ENCODE results near the gene CCNY. TPM values are rescaled to one million over a fixed set of nuclear protein-coding genes. Genes with fewer than 3 reads are reported as not detected.
A peak's percentile ranks its signal among the peaks of the same experiment; 100 is the strongest.

The CCNY gene
- polyA plus RNA-seq, 1 donor: 55.2 TPM

DNA sequence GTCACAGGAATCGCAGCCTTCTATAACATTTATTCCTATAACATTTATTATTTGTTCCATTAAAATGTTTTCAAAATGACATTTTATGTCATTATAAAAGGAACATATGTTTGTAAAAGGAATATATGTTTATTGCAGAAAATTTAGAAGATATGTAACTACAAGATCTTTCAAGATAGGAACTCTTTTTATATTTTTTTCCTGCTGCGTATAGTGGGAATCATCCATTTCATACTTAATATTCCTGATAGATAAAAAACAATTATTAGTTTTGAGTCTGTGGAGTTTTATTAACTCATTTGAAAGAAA lies 55.6 kb downstream of the CCNY start:
- WGBS (ENCODE audit: insufficient coverage, low lambda C conversion rate): 100% methylated on average over 1 of the region's 2 CpGs
- DNase-seq: no peak
- H3K4me3 ChIP-seq (ENCODE audit: low read length): no peak overlapping the region
- H3K4me1 ChIP-seq (ENCODE audit: control insufficient read depth, insufficient read depth, low read length): peaks cover 8% of the 10 kb centered on the region
- H3K27me3 ChIP-seq (ENCODE audit: control insufficient read depth, insufficient read depth, low read length): no peaks in the 10 kb centered on the region
- H3K27ac ChIP-seq (ENCODE audit: low read length): no peak overlapping the region
- no peaks in the 10 kb centered on the region for H3K36me3 ChIP-seq (ENCODE audit: control insufficient read depth, insufficient read depth, low read length)
- peaks cover 11% of the 10 kb centered on the region for H3K9me3 ChIP-seq (ENCODE audit: control insufficient read depth, low read depth, low read length)

DNA sequence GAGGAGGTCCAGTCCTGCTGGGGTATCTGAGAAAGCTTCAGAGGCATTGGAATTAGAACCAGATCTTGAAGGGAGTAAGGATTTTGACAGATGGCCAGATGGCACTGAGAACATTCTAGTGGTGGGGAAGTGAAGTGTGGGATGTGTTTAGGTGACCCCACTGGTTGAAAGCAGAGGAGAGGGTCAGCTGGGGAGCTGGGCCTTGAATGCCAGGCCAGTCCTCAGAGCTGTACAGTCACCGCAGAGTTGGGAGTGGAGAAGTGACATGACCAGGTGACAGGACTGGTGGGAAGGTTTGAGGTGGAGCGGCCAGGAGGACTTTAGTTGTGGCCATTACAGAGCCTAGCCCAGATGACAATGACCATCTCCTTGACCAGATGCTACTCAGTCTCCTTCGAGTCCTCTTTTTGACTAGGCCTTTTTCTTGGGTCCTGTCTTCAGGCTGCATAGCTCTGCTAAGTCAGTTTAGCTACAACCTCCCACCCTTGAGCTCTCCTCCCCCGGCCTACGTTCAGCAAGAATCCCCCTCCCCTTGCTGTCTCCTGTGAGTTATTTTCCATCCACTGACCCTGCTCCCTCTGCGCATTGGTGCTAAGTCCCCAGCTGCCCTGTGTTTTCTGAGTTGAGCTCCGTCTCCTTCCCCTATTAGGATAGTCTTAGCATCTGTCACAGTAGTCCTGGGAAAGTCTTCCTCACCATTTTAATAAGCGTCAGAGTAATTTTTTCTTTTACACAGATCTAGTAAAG lies 56.3 kb downstream of the CCNY start:
- 100% methylated on average over 1 of the region's 8 CpGs for WGBS (ENCODE audit: insufficient coverage, low lambda C conversion rate)
- no peaks in the 10 kb centered on the region for H3K27me3 ChIP-seq (ENCODE audit: control insufficient read depth, insufficient read depth, low read length)
- H3K9me3 ChIP-seq (ENCODE audit: control insufficient read depth, low read depth, low read length): peaks cover 11% of the 10 kb centered on the region
- no peaks in the 10 kb centered on the region for H3K36me3 ChIP-seq (ENCODE audit: control insufficient read depth, insufficient read depth, low read length)
- no peak overlapping the region for H3K4me3 ChIP-seq (ENCODE audit: low read length)
- no peak overlapping the region for H3K27ac ChIP-seq (ENCODE audit: low read length)
- no peak for DNase-seq
- H3K4me1 ChIP-seq (ENCODE audit: control insufficient read depth, insufficient read depth, low read length): peaks cover 9% of the 10 kb centered on the region

DNA sequence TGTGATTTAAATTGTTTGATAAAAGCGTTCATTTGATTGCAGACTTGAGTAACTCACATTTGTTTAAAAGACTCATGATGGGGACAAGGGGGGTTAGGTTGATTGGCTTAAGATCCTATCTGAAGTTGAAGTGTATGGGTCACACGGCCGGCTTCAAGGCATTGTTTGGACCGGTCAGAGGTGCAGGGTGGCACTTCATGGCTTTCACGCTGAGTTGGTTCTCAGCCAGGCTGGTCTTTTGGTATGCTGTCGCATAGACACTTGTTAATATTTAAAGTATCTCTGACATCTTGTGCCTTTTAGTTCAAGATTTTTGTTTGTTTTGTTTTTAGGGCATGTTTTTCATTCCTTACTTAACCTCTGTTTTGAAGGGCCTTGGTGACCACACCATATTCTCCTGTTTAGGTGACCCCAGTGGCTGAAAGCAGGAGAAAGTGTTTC lies 58.1 kb downstream of the CCNY start:
- no CpG with 5 or more reads among the region's 6 CpGs for WGBS (ENCODE audit: insufficient coverage, low lambda C conversion rate)
- no peak overlapping the region for H3K4me3 ChIP-seq (ENCODE audit: low read length)
- H3K27me3 ChIP-seq (ENCODE audit: control insufficient read depth, insufficient read depth, low read length): no peaks in the 10 kb centered on the region
- H3K4me1 ChIP-seq (ENCODE audit: control insufficient read depth, insufficient read depth, low read length): peaks cover 9% of the 10 kb centered on the region
- H3K9me3 ChIP-seq (ENCODE audit: control insufficient read depth, low read depth, low read length): peaks cover 8% of the 10 kb centered on the region
- no peak for DNase-seq
- H3K36me3 ChIP-seq (ENCODE audit: control insufficient read depth, insufficient read depth, low read length): no peaks in the 10 kb centered on the region
- no peak overlapping the region for H3K27ac ChIP-seq (ENCODE audit: low read length)

DNA sequence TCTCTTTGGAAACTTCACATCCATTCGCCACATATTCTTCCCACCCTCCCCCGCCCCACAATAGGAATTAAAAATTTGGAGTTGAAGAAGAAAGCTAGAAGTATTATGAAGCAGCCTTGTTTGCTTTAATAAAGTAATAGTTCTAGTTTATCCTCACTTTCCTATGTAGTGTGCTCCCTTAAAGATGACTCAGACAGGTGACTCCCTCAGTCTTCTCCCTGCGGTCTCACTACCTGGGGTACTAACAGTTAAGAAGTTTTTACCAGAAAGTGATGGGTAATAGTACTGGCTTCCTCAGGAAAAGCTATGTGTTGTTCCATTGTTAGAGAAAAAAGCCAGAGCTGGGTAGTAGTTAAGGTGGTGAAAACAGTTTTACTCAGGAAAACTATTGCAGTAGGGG lies 58.6 kb downstream of the CCNY start:
- no peak for DNase-seq
- peaks cover 8% of the 10 kb centered on the region for H3K9me3 ChIP-seq (ENCODE audit: control insufficient read depth, low read depth, low read length)
- no CpG with 5 or more reads among the region's 3 CpGs for WGBS (ENCODE audit: insufficient coverage, low lambda C conversion rate)
- no peaks in the 10 kb centered on the region for H3K27me3 ChIP-seq (ENCODE audit: control insufficient read depth, insufficient read depth, low read length)
- H3K4me1 ChIP-seq (ENCODE audit: control insufficient read depth, insufficient read depth, low read length): peaks cover 9% of the 10 kb centered on the region
- H3K36me3 ChIP-seq (ENCODE audit: control insufficient read depth, insufficient read depth, low read length): no peaks in the 10 kb centered on the region
- no peak overlapping the region for H3K4me3 ChIP-seq (ENCODE audit: low read length)
- H3K27ac ChIP-seq (ENCODE audit: low read length): no peak overlapping the region

GRCh38 chr10:35396560-35397434 lies 60.5 kb downstream of the CCNY start:
- H3K27me3 ChIP-seq (ENCODE audit: control insufficient read depth, insufficient read depth, low read length): no peaks in the 10 kb centered on the region
- DNase-seq: peak in 1 of 2 donors; percentile 38
- no peak overlapping the region for H3K27ac ChIP-seq (ENCODE audit: low read length)
- peaks cover 9% of the 10 kb centered on the region for H3K4me1 ChIP-seq (ENCODE audit: control insufficient read depth, insufficient read depth, low read length)
- H3K36me3 ChIP-seq (ENCODE audit: control insufficient read depth, insufficient read depth, low read length): no peaks in the 10 kb centered on the region
- H3K4me3 ChIP-seq (ENCODE audit: low read length): no peak overlapping the region
- peaks cover 3% of the 10 kb centered on the region for H3K9me3 ChIP-seq (ENCODE audit: control insufficient read depth, low read depth, low read length)
- no CpG with 5 or more reads among the region's 12 CpGs for WGBS (ENCODE audit: insufficient coverage, low lambda C conversion rate)

DNA sequence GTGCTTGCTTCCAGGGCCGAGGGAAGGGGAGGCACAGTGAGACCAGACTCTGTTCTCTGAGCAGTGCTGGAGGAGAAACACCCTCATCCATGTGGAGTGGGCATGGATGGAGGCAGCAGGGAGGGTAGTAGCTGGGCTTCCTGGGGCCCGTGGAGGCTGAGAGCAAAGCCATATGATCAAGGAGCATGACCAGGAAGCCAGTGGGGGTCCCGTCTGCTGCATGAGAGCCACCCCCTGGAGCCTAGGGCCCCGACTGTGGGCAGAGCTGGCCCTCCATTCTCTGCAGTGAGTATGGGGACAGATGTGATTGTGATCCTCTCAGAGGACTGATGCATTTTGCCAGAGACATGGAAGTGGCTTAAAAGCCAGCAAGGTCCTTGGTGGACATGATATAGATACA lies 61.6 kb downstream of the CCNY start:
- H3K9me3 ChIP-seq (ENCODE audit: control insufficient read depth, low read depth, low read length): peaks cover 3% of the 10 kb centered on the region
- peaks cover 9% of the 10 kb centered on the region for H3K4me1 ChIP-seq (ENCODE audit: control insufficient read depth, insufficient read depth, low read length)
- WGBS (ENCODE audit: insufficient coverage, low lambda C conversion rate): no CpG with 5 or more reads among the region's 4 CpGs

DNA sequence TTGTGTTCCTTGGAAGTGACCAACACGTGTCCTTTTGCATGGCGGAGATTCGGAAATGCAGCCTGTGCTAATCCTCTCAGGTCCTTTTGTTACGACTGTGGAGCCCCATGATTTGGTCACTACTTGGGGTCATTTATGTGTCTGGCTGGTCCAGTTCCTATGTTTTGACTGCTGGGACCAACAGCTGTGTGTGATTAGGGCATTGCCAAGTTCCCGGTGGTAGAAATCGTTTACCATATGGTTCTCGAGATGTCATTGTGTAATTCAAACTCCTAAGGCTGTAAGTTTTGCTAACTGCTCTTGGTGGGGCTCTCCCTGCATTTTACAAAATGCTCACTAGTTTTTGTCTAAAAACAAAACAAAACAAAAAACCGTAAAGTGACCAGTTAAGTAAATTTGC lies 62.0 kb downstream of the CCNY start:
- Histone ChIP-seq H3K36me3 (ENCODE audit: control insufficient read depth, insufficient read depth, low read length) (no peaks in the 10 kb centered on the region), H3K4me1 (ENCODE audit: control insufficient read depth, insufficient read depth, low read length) (peaks cover 9% of the 10 kb centered on the region), H3K27me3 (ENCODE audit: control insufficient read depth, insufficient read depth, low read length) (no peaks in the 10 kb centered on the region), H3K4me3 (ENCODE audit: low read length) (no peak overlapping the region), H3K27ac (ENCODE audit: low read length) (no peak overlapping the region), H3K9me3 (ENCODE audit: control insufficient read depth, low read depth, low read length) (peaks cover 3% of the 10 kb centered on the region)
- no peak for DNase-seq
- WGBS (ENCODE audit: insufficient coverage, low lambda C conversion rate): 75% methylated on average over 4 of the region's 8 CpGs

More for the DNA sequence above, 61.6 kb downstream of the CCNY start:
- H3K36me3 ChIP-seq (ENCODE audit: control insufficient read depth, insufficient read depth, low read length): no peaks in the 10 kb centered on the region
- no peak overlapping the region for H3K27ac ChIP-seq (ENCODE audit: low read length)
- no peaks in the 10 kb centered on the region for H3K27me3 ChIP-seq (ENCODE audit: control insufficient read depth, insufficient read depth, low read length)
- no peak for DNase-seq
- H3K4me3 ChIP-seq (ENCODE audit: low read length): no peak overlapping the region

GRCh38 chr10:35398908-35399307 lies 62.6 kb downstream of the CCNY start:
- no peak overlapping the region for H3K27ac ChIP-seq (ENCODE audit: low read length)
- peaks cover 9% of the 10 kb centered on the region for H3K4me1 ChIP-seq (ENCODE audit: control insufficient read depth, insufficient read depth, low read length)
- H3K9me3 ChIP-seq (ENCODE audit: control insufficient read depth, low read depth, low read length): peaks cover 3% of the 10 kb centered on the region
- H3K27me3 ChIP-seq (ENCODE audit: control insufficient read depth, insufficient read depth, low read length): no peaks in the 10 kb centered on the region
- WGBS (ENCODE audit: insufficient coverage, low lambda C conversion rate): 100% methylated on average over 1 of the region's 7 CpGs
- no peak overlapping the region for H3K4me3 ChIP-seq (ENCODE audit: low read length)
- H3K36me3 ChIP-seq (ENCODE audit: control insufficient read depth, insufficient read depth, low read length): no peaks in the 10 kb centered on the region
- DNase-seq: no peak

- no peak for DNase-seq
- no CpG with 5 or more reads among the region's 6 CpGs for WGBS (ENCODE audit: insufficient coverage, low lambda C conversion rate)
These were observed 63.2 kb downstream of the CCNY start for GRCh38 chr10:35399414-35400009.

DNA sequence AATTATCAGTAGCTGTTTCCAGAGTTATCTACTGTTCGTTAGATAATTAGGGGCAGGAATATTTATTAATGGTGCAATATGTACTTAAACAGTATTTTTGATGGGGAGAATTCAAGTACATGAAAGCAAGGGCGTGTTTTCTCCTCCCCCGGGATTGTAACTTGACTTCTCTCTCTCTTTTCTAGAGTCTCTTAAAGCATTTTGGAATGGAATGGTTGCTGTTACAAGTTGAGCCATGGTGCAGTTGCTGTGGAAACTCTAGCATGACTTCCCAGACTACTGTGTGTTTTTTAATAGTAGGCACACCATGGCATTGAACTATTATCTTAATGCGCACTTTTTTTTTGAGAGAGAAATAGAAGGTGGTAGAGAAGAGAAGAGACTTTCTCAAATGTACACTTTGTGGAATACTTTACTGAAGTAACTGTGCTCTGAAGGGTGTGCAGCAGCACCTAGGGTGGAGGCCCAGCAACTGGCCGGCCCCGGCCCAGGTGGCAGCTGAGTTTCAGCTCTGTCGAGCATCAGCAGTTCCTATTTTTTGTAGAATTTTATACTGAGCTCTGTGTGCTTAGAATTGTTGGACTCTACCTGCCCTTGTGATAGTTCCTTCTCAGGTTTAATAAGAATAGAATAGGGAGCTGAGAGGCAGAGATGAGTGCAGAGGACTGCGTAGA lies 64.4 kb downstream of the CCNY start:
- DNase-seq: no peak
- Histone ChIP-seq H3K36me3 (ENCODE audit: control insufficient read depth, insufficient read depth, low read length) (no peaks in the 10 kb centered on the region), H3K27me3 (ENCODE audit: control insufficient read depth, insufficient read depth, low read length) (no peaks in the 10 kb centered on the region), H3K9me3 (ENCODE audit: control insufficient read depth, low read depth, low read length) (peaks cover 3% of the 10 kb centered on the region), H3K4me1 (ENCODE audit: control insufficient read depth, insufficient read depth, low read length) (peaks cover 9% of the 10 kb centered on the region), H3K4me3 (ENCODE audit: low read length) (no peak overlapping the region), H3K27ac (ENCODE audit: low read length) (no peak overlapping the region)
- 100% methylated on average over 1 of the region's 8 CpGs for WGBS (ENCODE audit: insufficient coverage, low lambda C conversion rate)

More at GRCh38 chr10:35399414-35400009, 63.2 kb downstream of the CCNY start:
- Histone ChIP-seq H3K4me1 (ENCODE audit: control insufficient read depth, insufficient read depth, low read length) (peaks cover 9% of the 10 kb centered on the region), H3K4me3 (ENCODE audit: low read length) (no peak overlapping the region), H3K27ac (ENCODE audit: low read length) (no peak overlapping the region), H3K9me3 (ENCODE audit: control insufficient read depth, low read depth, low read length) (peaks cover 3% of the 10 kb centered on the region), H3K27me3 (ENCODE audit: control insufficient read depth, insufficient read depth, low read length) (no peaks in the 10 kb centered on the region), H3K36me3 (ENCODE audit: control insufficient read depth, insufficient read depth, low read length) (no peaks in the 10 kb centered on the region)
